Brain microvascular endothelial cell (primary cell): ENCODE data around the gene HLA-DRA.

ENCODE experiments used
- DNase-seq: peaks from one replicate; pipeline ENCODE4 v3.0.0-alpha.2; 2020
- H3K27ac ChIP-seq: fragments of 250-450 bp; sonication (Bioruptor Pico); 2 replicates; pipeline ENCODE4 v1.5.1; 2020; ENCODE audit warnings: mild to moderate bottlenecking, moderate library complexity
- H3K27me3 ChIP-seq: fragments of 250-450 bp; sonication (Bioruptor Pico); replicated peaks from 2 replicates; pipeline ENCODE4 v1.5.1; 2020; ENCODE audit warnings: mild to moderate bottlenecking
- H3K36me3 ChIP-seq: fragments of 250-450 bp; sonication (Bioruptor Pico); replicated peaks from 2 replicates; pipeline ENCODE4 v1.5.1; 2020; ENCODE audit warnings: mild to moderate bottlenecking
- H3K4me3 ChIP-seq: 2 replicates; pipeline ENCODE4 v1.5.1; 2011; ENCODE audit warnings: low read depth, mild to moderate bottlenecking, control low read depth, low read length, moderate library complexity
- CTCF ChIP-seq: IDR thresholded peaks from 2 replicates; pipeline ENCODE4 v1.5.1; 2011; ENCODE audit warnings: low read depth, mild to moderate bottlenecking, moderate library complexity, low read length, control low read depth, inconsistent platforms; ENCODE audit errors: missing control alignments
- in situ Hi-C: cut with HindIII; loops from 2 replicates; pipeline ENCODE4 v1.10.0; 2017; ENCODE audit warnings: low sequenced_read_pairs, low pct_ligation_motif_present

Gene HLA-DRA

GRCh38 chr6:32401284-32401963 is 38.3 kb upstream of the HLA-DRA start:
- peaks cover 5% of the 10 kb centered on the region for H3K27me3 ChIP-seq
- in situ Hi-C loops, result no loop called here
- H3K27ac ChIP-seq, result no peak overlapping the region
- no peak for DNase-seq
- no peak overlapping the region for H3K4me3 ChIP-seq
- TF ChIP-seq CTCF, result no peak
- H3K36me3 ChIP-seq, result no peaks in the 10 kb centered on the region

GRCh38 chr6:32402812-32403211 is 36.9 kb upstream of the HLA-DRA start:
- DNase-seq, result no peak
- no peak for TF ChIP-seq CTCF
- in situ Hi-C loops, result no loop called here
- no peak overlapping the region for H3K4me3 ChIP-seq
- peaks cover 5% of the 10 kb centered on the region for H3K27me3 ChIP-seq
- no peak overlapping the region for H3K27ac ChIP-seq
- no peaks in the 10 kb centered on the region for H3K36me3 ChIP-seq

- Histone ChIP-seq H3K27ac (no peak overlapping the region), H3K4me3 (no peak overlapping the region), H3K27me3 (peaks cover 5% of the 10 kb centered on the region), H3K36me3 (no peaks in the 10 kb centered on the region)
- TF ChIP-seq CTCF, result no peak
- in situ Hi-C loops, result no loop called here
- DNase-seq, result no peak
Observed at GRCh38 chr6:32405656-32406055, 34.0 kb upstream of the HLA-DRA start.

GRCh38 chr6:32406197-32406596 is 33.5 kb upstream of the HLA-DRA start:
- Histone ChIP-seq H3K27me3 (peaks cover 5% of the 10 kb centered on the region), H3K36me3 (no peaks in the 10 kb centered on the region), H3K27ac (no peak overlapping the region), H3K4me3 (no peak overlapping the region)
- TF ChIP-seq CTCF, result no peak
- in situ Hi-C loops, result no loop called here
- no peak for DNase-seq

- H3K4me3 ChIP-seq, result no peak within 1 kb of the TSS
- no peak for TF ChIP-seq CTCF
- in situ Hi-C loops, result no loop called here
- DNase-seq, result no peak
- no peaks in the 10 kb centered on the region for H3K36me3 ChIP-seq
- no peak within 1 kb of the TSS for H3K27ac ChIP-seq
- peaks cover 5% of the 10 kb centered on the region for H3K27me3 ChIP-seq
Observed at GRCh38 chr6:32406857-32407256, 32.8 kb upstream of the HLA-DRA start, which contains the start of gene BTNL2. BTNL2 (minus strand) TSS chr6:32407181; CDS start chr6:32407123, 58 bp downstream.

GRCh38 chr6:32410906-32411305 is 28.8 kb upstream of the HLA-DRA start:
- in situ Hi-C loops, result no loop called here
- Histone ChIP-seq H3K4me3 (no peak overlapping the region), H3K27me3 (peaks cover 3% of the 10 kb centered on the region), H3K36me3 (no peaks in the 10 kb centered on the region), H3K27ac (no peak overlapping the region)
- no peak for TF ChIP-seq CTCF
- DNase-seq, result no peak
